ENCODE results near the gene ARHGAP18.

DNA sequence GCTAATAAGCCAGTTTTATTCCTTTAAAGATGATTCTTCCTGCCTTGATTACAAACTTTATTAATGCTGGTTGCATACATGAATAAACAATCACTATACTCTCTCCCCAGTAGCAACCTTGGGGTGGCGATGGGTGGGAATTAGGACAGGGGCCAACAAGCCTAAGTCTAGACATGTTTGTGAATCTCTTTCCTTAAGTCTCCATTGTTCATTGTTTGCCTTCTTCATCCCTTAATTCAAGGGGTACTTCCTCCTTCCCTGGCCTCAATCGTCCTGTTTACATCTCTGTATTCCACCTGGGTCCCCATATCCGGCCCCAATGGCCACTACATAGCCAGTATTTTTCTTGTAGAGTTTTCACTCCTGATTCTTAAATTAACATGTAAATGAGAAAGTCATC is 66.0 kb downstream of the ARHGAP18 start:
- TF ChIP-seq, protein P1, sequence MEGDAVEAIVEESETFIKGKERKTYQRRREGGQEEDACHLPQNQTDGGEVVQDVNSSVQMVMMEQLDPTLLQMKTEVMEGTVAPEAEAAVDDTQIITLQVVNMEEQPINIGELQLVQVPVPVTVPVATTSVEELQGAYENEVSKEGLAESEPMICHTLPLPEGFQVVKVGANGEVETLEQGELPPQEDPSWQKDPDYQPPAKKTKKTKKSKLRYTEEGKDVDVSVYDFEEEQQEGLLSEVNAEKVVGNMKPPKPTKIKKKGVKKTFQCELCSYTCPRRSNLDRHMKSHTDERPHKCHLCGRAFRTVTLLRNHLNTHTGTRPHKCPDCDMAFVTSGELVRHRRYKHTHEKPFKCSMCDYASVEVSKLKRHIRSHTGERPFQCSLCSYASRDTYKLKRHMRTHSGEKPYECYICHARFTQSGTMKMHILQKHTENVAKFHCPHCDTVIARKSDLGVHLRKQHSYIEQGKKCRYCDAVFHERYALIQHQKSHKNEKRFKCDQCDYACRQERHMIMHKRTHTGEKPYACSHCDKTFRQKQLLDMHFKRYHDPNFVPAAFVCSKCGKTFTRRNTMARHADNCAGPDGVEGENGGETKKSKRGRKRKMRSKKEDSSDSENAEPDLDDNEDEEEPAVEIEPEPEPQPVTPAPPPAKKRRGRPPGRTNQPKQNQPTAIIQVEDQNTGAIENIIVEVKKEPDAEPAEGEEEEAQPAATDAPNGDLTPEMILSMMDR (conservative IDR thresholded peaks at IDR 0.05; ENCODE audit: low read depth in 2 of 2): no peak
- TF ChIP-seq POLR2AphosphoS5 (IDR thresholded peaks at IDR 0.05; ENCODE audit: low read depth) (no peak), EZH2 (IDR thresholded peaks at IDR 0.05; ENCODE audit: low read depth, unreplicated experiment) (no peak), JUNB (IDR thresholded peaks at IDR 0.05; ENCODE audit: unreplicated experiment) (no peak), CREB1 (CRISPR knock-in tag; IDR thresholded peaks at IDR 0.05; ENCODE audit: low read depth) (no peak), EZH2phosphoT487 (IDR thresholded peaks at IDR 0.05; ENCODE audit: unreplicated experiment) (no peak), ZNF331 (CRISPR knock-in tag; IDR thresholded peaks at IDR 0.05; ENCODE audit: low read depth) (no peak), NANOG (IDR thresholded peaks at IDR 0.05; ENCODE audit: borderline replicate concordance) (no peak)
- TF ChIP-seq, protein P2, sequence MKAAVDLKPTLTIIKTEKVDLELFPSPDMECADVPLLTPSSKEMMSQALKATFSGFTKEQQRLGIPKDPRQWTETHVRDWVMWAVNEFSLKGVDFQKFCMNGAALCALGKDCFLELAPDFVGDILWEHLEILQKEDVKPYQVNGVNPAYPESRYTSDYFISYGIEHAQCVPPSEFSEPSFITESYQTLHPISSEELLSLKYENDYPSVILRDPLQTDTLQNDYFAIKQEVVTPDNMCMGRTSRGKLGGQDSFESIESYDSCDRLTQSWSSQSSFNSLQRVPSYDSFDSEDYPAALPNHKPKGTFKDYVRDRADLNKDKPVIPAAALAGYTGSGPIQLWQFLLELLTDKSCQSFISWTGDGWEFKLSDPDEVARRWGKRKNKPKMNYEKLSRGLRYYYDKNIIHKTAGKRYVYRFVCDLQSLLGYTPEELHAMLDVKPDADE (IDR thresholded peaks at IDR 0.05): no peak
- TF ChIP-seq, protein P3, sequence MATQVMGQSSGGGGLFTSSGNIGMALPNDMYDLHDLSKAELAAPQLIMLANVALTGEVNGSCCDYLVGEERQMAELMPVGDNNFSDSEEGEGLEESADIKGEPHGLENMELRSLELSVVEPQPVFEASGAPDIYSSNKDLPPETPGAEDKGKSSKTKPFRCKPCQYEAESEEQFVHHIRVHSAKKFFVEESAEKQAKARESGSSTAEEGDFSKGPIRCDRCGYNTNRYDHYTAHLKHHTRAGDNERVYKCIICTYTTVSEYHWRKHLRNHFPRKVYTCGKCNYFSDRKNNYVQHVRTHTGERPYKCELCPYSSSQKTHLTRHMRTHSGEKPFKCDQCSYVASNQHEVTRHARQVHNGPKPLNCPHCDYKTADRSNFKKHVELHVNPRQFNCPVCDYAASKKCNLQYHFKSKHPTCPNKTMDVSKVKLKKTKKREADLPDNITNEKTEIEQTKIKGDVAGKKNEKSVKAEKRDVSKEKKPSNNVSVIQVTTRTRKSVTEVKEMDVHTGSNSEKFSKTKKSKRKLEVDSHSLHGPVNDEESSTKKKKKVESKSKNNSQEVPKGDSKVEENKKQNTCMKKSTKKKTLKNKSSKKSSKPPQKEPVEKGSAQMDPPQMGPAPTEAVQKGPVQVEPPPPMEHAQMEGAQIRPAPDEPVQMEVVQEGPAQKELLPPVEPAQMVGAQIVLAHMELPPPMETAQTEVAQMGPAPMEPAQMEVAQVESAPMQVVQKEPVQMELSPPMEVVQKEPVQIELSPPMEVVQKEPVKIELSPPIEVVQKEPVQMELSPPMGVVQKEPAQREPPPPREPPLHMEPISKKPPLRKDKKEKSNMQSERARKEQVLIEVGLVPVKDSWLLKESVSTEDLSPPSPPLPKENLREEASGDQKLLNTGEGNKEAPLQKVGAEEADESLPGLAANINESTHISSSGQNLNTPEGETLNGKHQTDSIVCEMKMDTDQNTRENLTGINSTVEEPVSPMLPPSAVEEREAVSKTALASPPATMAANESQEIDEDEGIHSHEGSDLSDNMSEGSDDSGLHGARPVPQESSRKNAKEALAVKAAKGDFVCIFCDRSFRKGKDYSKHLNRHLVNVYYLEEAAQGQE (IDR thresholded peaks at IDR 0.05; ENCODE audit: unreplicated experiment): no peak
- TF ChIP-seq, protein P4, sequence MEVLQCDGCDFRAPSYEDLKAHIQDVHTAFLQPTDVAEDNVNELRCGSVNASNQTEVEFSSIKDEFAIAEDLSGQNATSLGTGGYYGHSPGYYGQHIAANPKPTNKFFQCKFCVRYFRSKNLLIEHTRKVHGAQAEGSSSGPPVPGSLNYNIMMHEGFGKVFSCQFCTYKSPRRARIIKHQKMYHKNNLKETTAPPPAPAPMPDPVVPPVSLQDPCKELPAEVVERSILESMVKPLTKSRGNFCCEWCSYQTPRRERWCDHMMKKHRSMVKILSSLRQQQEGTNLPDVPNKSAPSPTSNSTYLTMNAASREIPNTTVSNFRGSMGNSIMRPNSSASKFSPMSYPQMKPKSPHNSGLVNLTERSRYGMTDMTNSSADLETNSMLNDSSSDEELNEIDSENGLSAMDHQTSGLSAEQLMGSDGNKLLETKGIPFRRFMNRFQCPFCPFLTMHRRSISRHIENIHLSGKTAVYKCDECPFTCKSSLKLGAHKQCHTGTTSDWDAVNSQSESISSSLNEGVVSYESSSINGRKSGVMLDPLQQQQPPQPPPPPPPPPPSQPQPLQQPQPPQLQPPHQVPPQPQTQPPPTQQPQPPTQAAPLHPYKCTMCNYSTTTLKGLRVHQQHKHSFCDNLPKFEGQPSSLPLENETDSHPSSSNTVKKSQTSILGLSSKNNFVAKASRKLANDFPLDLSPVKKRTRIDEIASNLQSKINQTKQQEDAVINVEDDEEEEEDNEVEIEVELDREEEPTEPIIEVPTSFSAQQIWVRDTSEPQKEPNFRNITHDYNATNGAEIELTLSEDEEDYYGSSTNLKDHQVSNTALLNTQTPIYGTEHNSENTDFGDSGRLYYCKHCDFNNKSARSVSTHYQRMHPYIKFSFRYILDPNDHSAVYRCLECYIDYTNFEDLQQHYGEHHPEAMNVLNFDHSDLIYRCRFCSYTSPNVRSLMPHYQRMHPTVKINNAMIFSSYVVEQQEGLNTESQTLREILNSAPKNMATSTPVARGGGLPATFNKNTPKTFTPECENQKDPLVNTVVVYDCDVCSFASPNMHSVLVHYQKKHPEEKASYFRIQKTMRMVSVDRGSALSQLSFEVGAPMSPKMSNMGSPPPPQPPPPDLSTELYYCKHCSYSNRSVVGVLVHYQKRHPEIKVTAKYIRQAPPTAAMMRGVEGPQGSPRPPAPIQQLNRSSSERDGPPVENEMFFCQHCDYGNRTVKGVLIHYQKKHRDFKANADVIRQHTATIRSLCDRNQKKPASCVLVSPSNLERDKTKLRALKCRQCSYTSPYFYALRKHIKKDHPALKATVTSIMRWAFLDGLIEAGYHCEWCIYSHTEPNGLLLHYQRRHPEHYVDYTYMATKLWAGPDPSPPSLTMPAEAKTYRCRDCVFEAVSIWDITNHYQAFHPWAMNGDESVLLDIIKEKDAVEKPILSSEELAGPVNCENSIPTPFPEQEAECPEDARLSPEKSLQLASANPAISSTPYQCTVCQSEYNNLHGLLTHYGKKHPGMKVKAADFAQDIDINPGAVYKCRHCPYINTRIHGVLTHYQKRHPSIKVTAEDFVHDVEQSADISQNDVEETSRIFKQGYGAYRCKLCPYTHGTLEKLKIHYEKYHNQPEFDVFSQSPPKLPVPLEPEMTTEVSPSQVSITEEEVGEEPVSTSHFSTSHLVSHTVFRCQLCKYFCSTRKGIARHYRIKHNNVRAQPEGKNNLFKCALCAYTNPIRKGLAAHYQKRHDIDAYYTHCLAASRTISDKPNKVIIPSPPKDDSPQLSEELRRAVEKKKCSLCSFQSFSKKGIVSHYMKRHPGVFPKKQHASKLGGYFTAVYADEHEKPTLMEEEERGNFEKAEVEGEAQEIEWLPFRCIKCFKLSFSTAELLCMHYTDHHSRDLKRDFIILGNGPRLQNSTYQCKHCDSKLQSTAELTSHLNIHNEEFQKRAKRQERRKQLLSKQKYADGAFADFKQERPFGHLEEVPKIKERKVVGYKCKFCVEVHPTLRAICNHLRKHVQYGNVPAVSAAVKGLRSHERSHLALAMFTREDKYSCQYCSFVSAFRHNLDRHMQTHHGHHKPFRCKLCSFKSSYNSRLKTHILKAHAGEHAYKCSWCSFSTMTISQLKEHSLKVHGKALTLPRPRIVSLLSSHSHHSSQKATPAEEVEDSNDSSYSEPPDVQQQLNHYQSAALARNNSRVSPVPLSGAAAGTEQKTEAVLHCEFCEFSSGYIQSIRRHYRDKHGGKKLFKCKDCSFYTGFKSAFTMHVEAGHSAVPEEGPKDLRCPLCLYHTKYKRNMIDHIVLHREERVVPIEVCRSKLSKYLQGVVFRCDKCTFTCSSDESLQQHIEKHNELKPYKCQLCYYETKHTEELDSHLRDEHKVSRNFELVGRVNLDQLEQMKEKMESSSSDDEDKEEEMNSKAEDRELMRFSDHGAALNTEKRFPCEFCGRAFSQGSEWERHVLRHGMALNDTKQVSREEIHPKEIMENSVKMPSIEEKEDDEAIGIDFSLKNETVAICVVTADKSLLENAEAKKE (CRISPR knock-in tag; IDR thresholded peaks at IDR 0.05): no peak
